GM19239 (cell line): ENCODE results near the gene MID2.
"Not testable (repeated sequence)": the region's sequence is repeated elsewhere in the genome, so short reads cannot be mapped to it uniquely, and the experiment has no call there.

Source experiments
- DNase-seq: peaks from one replicate; pipeline ENCODE4 v3.0.0; 2011; ENCODE audit warnings: low spot score; ENCODE audit not compliant: insufficient read length
- FAIRE-seq: peaks from 2 replicates; lab custom pipeline; 2011; peaks lifted over from hg19 to GRCh38; lab: Jason Lieb, UNC

MID2 gene

DNA sequence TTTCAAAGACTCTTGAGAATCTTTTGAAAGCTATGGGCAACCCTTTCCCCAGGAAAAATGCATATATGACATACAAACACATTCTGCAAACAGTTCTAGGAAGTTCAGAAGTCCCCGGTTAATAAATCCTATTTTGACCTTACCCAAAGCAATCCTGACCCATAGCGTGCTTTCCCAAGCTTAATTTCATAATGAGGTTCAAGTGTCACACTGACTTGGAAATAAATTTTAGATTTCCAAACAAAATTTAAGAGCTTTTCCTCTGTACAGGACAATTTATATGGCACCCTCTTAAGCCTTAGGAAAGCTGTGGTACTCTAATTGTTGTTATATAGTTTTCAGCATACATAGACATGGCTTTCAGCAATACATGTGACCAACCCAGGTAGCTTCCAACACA, 11.3 kb downstream of the MID2 start:
- DNase-seq (no peak), FAIRE-seq (no peak)

DNA sequence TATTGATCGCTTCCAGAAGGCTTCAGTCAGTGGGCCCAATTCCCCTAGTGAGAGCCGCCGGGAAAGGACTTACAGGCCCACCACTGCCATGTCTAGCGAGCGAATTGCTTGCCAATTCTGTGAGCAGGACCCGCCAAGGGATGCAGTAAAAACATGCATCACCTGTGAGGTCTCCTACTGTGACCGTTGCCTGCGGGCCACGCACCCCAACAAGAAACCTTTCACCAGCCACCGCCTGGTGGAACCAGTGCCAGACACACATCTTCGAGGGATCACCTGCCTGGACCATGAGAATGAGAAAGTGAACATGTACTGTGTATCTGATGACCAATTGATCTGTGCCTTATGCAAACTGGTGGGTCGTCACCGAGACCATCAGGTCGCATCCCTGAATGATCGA, 15.3 kb downstream of the MID2 start:
- FAIRE-seq (no peak), DNase-seq (no peak)

GRCh38 chrX:107842715-107843400, 17.2 kb downstream of the MID2 start:
- FAIRE-seq, result no peak
- DNase-seq, result no peak

- no peak for FAIRE-seq
- no peak for DNase-seq
Observed at GRCh38 chrX:107845625-107846024, 20.0 kb downstream of the MID2 start.

GRCh38 chrX:107848591-107848990, 22.9 kb downstream of the MID2 start:
- no peak for DNase-seq
- FAIRE-seq, result no peak

DNA sequence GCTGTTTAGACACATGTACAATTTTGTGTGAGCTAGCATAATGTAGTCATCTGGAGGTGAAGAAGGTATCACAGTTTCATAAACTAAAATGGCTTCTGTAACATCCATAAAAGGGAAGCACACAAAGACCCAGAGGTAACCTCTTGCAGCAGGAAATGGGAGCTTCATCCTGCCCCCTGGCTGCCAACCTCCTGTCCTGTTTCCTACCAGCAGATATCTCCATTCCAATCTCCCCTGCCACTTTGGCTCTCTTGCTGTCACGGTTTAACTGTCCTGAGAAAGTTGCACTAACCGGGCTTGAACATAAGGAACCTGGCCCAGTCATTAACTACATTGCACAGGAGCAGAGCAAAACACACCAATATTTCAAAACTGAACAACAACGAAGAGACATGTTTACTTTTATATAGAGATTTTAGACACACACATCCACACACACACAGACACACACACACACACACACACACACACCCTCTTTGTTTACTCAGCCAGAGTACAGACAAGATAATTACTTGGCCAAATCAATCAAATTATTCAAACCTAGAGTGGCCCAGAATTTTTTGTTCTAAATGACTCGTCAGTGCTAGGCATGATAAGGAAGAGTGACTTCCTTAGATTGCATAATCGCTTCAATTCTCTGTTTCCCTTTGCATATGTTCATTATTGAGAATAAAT, 24.2 kb downstream of the MID2 start:
- FAIRE-seq (no peak), DNase-seq (no peak)

- no peak for FAIRE-seq
- DNase-seq, result no peak
Observed at GRCh38 chrX:107850422-107850765, 24.7 kb downstream of the MID2 start.

GRCh38 chrX:107851215-107851614, 25.5 kb downstream of the MID2 start:
- no peak for FAIRE-seq
- DNase-seq, result no peak

- FAIRE-seq, DNase-seq: not testable (repeated sequence)
Observed at GRCh38 chrX:107851665-107852064, 26.0 kb downstream of the MID2 start.

DNA sequence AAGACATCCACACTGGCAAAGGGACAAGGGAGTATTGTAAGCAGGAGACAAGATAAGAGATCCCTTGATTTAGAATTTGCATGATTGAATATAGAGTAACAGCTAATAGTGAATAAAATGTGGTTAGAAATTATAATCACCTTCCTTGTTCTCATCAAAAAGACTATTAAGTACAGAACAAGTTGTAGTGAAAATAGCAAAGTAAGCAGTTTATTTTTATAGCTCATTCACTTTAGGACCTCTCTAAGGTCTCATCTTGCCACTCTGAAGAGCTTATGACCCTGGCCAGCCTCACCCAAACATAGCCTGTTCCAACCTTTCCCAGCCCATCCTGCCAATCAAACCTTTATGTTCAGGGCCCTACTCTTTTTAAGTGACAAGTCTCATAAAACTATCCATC, 30.6 kb downstream of the MID2 start:
- no peak for FAIRE-seq
- DNase-seq, result no peak

- FAIRE-seq, DNase-seq: not testable (repeated sequence)
Observed at GRCh38 chrX:107857041-107857440, 31.4 kb downstream of the MID2 start.

- no peak for FAIRE-seq
- no peak for DNase-seq
Observed at GRCh38 chrX:107857837-107858236, 32.2 kb downstream of the MID2 start.

DNA sequence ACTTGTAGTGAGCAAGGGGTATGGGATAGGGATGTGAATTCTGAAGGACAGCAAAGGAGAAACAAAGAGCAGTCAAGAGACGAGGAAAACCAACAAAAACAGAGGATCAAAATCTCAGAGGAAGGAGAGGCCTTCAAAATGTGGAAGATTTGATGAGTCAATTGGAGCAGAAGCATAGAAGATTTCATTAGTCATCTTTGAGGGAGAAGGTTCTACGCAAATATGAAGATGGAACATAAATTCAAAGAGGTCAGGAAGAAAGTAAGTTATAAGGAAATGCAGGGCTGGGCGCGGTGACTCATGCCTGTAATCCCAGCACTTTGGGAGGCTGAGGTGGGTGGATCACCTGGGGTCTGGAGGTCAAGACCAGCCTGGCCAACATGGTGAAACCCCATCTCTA, 35.4 kb downstream of the MID2 start:
- DNase-seq (no peak), FAIRE-seq (no peak)

DNA sequence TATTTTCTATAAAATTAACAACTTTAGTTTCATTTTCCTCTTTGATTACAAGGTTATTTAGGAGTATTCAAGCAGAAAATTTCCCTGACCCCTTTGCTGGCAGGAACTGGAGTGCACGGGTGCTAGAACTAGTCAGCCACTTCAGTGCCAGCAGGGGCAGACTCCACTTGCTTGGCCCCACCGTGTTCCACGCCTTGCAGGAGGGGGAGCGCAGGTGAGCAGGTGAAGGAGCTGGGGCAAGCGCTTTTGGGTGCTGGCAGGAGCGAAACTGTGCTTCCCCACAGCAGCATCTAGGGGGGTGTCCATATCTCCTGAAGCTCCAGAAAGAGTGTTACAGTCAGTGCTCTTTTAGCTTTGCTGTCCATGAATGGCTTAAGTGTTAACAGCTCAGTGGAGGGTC, 45.5 kb downstream of the MID2 start:
- no peak for FAIRE-seq

GRCh38 chrX:107878106-107878505, 52.4 kb downstream of the MID2 start:
- FAIRE-seq (no peak), DNase-seq (no peak)

More for the DNA sequence above, 45.5 kb downstream of the MID2 start:
- no peak for DNase-seq

- DNase-seq, result no peak
- FAIRE-seq, result no peak
Observed at GRCh38 chrX:107880054-107880610, 54.5 kb downstream of the MID2 start.

DNA sequence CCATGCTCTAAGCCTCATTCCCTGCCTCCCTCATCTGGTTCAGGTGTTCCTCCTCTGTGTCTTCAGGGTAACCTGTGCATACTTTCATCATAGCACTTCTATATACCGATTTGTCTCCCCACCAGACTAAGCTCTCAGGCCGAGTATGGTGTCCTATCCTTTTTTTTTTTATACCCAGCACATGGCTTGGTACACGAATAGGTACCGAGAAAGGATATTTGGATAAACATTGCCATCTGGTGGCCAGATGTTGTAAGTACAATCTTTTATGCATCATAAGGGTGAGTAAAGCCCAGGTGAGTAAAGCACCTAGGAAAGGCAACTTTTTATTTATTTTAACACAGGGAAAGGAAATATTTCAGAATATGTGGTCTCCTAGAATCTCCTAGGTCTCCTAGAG, 68.4 kb downstream of the MID2 start:
- DNase-seq (peak; percentile 6), FAIRE-seq (peak; percentile 91)

DNA sequence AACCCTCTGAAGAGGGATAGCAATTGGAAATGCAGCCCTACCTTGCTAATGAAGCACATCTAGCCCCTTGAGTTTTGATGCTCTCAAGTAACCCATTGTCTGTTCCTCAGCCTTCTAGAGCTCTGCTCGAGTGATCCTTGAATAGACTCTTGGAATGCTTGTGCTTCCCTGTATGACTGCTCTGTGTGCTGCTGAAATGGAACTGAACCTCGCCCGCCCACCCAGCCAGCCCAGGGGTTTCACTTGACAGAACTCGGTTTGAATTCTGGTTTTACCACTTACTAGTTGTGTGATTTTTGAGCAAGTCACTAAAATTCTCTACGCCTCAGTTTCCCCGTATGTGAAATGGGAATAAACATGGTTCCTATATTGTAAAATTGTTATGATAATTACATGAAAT, 77.1 kb downstream of the MID2 start:
- DNase-seq (no peak), FAIRE-seq (no peak)

DNA sequence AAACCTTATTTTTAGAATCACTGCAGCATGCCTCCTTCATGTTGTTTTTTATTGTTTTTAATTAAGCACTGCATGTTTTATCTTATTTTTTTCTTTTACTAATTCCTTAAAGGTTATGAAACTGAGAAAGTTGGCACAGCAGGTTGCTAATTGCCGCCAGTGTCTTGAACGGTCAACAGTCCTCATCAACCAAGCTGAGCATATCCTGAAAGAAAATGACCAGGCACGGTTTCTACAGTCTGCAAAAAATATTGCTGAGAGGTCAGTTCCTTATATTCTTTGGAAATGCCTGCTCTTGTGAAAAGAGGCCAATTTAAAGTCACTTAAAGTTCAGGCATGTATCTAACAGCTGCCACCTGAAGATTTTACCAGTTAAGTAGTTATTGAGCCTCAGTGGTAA, 79.7 kb downstream of the MID2 start:
- DNase-seq, result no peak
- FAIRE-seq, result no peak

DNA sequence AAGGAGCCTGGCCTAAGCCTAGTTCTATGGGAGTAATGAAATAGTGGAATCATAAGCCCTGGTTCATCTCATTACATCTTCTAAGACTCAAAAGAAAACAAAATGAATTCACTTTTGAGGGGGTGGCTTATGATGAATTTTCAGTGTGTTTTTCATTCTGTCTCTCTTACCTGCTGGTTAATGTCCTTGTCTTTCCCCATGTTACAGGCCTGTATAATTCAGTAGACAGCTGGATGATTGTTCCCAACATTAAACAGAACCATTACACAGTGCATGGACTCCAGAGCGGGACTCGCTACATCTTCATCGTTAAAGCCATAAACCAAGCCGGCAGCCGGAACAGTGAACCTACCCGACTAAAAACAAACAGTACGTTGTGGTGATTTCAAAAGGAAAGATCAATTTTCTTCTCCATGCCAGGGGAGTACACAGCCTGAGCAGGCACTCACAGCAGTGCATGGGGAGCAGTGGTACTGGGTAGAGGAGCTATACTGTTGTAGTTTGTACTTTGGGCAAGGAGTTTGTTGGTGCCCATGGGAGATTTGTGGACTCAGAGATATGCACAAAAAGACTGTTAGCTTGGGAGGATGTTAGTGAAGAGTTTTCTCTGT, 98.6 kb downstream of the MID2 start:
- no peak for DNase-seq
- FAIRE-seq, result no peak

GRCh38 chrX:107934262-107934661, 108.6 kb downstream of the MID2 start:
- FAIRE-seq (no peak), DNase-seq (no peak)
